Kidney tubule cell (primary cell): ENCODE measurements around the gene NRXN2.

ENCODE experiments used
- DNase-seq: peaks from one replicate; pipeline ENCODE4 v3.0.0-alpha.2; 2018; ENCODE audit warnings: low spot score

NRXN2 gene

GRCh38 chr11:64759131-64759721 lies 36.2 kb upstream of the NRXN2 start:
- no peak for DNase-seq

- no peak for DNase-seq
Observed at GRCh38 chr11:64758330-64759079, 35.5 kb upstream of the NRXN2 start.

- no peak for DNase-seq
Observed at GRCh38 chr11:64757549-64758329, 34.7 kb upstream of the NRXN2 start.

GRCh38 chr11:64755681-64756361 lies 32.8 kb upstream of the NRXN2 start:
- DNase-seq: no peak

GRCh38 chr11:64754919-64755662 lies 32.1 kb upstream of the NRXN2 start:
- no peak for DNase-seq

DNA sequence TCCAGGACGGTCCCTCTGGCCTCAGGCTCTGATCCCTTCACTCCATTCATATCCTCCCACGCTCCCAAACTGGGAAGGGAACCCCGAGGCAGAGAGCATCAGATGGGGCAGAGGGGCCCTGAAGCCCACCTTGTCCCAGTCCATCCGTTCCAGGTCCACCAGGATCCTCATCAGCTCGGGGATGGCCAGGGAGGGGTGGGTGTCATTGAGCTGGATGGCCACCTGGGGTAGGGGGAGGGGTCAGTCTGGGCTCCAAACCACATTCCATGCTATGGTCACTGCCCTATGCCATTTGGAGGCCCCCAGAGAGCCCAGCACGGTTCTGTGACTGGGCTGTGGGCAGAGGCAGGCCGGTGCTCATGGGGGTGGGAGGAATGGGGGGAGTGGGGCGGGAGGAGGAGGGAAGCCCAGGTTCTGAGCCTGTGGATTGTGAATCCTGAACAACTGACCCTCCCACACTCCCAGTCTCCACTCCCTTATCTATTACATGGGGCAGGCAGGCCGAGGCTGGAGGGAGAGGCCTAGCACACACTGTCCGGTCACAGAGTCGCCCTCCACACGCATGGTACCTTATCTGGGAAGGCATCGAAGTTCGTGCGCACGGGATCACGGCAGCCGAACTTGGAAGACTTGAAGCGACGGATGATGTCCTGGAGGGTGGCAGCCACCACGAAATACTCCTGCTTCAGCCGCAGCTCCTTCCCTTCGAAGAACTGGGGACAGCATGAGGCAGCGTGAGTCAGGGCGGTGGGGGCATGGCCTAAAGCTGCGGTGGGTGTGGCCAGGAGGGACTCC lies 31.3 kb upstream of the NRXN2 start:
- no peak for DNase-seq

DNA sequence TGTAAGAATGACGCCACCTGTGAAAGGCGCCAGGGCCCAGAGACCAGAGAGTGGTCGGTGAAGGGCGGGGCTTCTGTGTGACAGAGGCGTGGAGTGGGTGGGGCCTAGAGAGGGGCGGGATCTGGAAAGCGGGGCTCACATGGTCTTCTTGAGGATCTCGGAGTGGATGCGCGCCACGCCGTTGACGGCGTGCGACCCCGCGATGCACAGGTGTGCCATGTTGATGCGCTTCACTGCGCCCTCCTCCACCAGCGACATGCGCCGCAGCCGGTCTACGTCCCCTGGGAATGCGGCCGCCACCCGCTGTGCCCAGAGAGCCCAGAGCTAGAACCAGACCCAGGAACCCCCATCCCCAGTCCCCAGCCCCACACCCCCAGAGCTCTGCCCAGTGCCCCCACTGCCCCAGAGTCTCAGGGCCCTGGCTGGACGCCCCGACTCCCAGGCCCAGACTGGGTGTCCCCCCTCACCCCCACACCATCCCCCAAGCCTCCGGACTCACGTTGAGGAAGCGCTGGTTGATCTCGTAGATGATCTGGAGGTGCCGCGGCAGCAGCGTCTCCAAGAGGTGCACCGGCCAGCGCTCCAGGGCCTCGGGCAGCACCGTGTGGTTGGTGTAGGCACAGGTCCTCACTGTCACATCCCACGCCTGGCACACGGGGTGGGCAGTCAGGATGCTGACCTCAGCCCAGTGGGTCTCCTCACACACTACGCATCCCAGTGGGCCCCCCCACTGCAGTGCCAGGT lies 30.6 kb upstream of the NRXN2 start:
- DNase-seq: no peak

- no peak for DNase-seq
Observed at GRCh38 chr11:64753019-64753379, 30.0 kb upstream of the NRXN2 start.

DNA sequence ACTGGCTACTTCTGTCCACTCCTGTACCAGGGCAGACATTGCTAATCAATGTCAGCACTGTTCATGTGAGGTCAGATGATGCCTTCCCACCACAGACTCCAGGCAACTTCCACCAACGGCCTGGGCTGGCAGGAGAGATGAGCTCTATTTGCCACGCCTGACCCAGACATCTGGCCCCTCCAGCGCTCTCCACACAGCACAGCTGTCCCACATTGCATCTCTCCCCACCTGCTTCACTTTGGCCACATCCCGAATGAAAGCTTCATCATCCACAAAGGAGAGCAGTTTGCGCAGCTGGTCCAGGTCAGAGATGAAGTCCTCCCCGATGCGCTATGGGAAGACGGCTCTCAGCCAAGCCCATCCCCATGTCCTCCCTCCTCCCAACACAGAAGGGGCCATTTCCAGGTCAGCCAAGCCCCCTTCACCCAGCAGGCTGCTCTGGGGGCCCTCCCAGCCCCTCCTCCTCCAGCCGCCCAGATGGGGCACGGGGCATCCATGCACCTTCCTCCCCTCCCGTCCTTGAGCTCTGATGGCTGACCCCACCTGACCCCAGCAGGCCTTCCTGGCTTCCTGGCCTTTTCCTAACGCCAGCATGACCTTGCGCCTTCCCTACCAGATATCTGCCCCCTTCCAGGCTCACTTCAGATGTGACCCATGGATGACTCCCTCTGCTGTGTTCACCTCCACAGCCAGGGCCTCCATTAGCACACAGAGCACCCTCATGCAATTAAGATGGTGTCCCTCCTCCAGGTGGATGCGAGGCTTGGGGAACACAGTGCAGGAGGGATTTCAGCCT lies 29.4 kb upstream of the NRXN2 start:
- DNase-seq: no peak

- no peak for DNase-seq
Observed at GRCh38 chr11:64751580-64751979, 28.6 kb upstream of the NRXN2 start.

DNA sequence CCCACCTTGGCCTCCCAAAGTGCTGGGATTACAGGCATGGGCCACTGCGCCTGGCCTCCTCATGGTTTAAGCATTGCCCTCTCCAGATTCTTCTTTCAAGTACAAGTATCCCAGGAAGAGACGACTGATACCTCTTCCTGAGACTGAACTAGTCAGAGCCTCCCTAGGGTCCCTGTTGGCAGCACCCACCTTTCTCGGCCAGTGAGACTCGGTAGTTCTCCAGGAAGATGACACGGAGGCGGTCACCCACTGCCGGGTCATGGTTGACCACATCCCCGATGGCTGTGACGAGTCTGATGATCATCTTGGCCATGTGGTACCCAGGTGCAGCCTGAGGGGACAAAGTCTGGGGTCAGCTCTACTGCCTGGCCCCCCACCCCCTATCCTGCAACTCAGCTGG lies 28.1 kb upstream of the NRXN2 start:
- no peak for DNase-seq

- DNase-seq: no peak
Observed at GRCh38 chr11:64750361-64751054, 27.5 kb upstream of the NRXN2 start.

GRCh38 chr11:64747961-64748665 lies 25.1 kb upstream of the NRXN2 start:
- no peak for DNase-seq

- no peak for DNase-seq
Observed at GRCh38 chr11:64746486-64746885, 23.5 kb upstream of the NRXN2 start.

DNA sequence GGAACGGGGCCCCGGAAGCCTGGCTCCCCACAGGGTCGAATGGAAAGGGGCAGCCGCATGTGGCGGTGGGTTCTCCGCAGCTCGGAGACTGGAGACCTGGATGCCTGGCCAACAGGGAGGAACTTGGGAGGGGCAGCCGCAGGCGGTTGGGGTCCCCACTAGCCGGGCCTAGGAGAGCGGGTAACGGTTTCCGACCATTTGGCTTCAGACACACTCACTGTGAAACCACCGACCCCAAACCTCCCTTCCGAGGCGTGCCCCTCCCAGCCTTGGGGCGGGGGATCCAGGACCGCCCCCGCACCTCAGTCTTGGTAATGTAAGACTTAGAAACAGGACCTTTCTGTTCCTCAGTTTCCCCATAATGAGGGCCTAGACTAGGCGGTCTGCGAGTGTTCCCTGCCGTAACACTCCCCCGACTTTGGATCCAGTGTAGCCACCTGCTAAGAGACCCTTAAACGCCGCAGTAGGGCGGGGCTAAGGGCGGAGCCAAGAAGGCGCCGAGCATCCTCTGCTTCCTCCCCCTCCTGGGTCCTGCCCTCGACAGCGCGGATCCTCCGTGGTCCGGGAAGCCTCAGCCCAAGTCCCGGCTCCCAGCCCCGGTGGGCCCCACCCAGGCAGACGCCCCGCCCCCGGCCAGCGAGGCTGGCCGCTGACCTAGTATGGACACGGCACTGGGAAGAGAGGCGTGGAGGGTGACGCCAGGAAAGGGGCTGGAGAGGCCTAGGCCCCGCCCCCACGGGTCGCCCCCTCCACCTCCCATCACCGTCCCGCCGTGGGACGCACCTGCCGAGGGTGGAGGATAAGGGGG lies 22.7 kb upstream of the NRXN2 start:
- no peak for DNase-seq

- no peak for DNase-seq
Observed at GRCh38 chr11:64745189-64745520, 22.2 kb upstream of the NRXN2 start.

DNA sequence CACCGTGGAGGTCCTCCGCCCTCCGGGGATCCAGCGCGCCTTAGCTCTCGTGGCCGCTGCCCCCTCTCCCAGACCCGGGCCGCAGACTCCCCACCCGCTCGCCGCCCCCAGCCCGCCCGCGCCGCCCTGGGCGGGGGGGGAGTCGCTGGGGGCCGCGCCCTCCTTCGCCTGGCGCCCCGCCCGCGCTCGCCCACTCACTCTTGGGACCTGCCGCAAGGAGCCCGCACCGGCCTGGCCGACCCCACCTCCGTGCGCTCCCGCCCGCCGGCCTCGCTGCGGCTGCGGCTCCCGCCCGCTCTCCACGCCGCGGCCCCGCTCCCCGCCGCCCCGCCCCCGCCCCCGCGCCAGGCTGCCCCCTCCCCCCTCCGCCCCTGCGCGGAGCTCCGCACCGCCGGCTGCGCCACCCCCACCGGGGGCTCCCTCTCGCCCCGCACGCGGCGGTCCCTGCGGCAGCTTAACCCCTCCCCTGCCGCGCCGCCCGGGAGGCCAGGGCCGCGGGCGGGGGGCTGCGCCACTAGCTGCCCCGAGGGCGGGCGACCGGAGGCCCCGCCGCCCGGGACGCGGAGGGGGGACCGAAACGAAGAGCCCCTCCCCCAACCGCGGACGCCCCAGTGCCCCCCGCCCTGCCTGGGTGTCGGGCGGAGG lies 21.7 kb upstream of the NRXN2 start:
- DNase-seq: no peak
